Measurements from ENCODE around the gene PANK2.
A peak's percentile ranks its signal among the peaks of the same experiment; 100 is the strongest.

The PANK2 gene

DNA sequence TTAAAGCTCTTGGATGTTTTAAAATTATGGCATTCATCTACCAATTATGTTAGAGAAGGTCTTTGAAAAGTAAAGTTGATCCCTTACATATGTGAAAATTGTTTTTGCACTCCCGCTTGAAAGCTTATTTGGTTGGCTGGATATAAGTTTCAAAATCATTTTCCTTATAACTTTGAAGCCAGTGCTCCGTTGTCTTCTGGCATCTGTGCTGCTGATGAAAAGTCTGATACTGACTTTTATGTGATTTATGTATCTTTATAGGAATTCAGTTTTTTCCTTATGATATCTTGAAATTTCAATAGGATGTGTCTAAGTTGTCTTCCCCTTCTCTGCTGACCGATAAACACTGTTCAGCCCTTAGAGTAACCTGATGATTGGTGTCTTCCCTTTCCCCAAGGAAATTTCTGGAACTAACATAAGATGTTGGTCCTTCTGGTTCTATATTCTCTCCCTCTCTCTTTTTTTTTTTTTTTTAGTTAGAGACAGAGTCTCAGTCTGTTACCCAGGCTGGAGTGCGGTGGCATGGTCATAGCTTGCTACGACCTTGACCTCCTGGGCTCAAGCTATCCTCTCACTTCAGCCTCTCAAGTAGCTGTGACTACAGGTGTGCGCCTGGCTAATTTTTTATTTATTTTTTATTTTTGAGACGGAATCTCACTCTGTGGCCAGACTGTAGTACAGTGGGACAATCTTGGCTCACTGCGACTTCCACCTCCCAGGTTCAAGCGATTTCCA is 12.7 kb downstream of the PANK2 start:
- no peak for DNase-seq (ENCODE audit: low read depth)

DNA sequence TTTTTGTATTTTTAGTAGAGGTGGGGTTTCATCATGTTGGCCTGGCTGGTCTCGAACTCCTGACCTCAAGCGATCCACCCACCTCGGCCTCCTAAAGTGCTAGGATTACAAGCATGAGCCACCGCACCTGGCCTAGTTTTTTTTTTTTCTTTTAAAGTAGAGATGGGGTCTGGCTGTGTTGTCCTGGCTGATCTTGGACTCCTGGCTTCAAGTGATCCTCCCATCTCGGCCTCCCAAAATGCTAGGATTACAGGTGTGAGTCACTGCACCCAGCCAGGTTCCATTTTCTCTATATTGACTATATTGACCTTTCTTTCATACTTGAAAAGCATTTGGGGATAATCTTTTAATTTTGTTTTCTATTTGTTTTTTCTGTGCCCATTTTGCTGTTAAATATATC is 13.3 kb downstream of the PANK2 start:
- no peak for DNase-seq (ENCODE audit: low read depth)

DNA sequence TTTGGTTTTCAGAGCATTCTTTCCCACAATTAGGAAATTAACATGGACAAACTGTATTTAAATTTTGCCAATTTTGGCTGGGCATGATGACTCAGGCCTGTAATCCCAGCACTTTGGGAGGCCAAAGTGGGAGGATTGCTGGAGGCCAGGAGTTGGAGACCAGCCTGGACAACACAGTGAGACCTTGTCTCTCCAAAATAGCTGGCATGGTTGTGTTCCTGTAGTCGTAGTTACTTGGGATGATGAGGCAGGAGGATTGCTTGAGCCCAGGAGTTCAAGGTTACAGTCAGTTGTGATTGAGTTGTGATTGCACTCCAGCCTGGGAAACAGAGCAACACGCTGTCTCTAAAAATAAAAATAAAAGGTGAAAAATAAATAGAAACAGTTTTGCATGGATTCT is 15.0 kb downstream of the PANK2 start:
- no peak for DNase-seq (ENCODE audit: low read depth)

DNA sequence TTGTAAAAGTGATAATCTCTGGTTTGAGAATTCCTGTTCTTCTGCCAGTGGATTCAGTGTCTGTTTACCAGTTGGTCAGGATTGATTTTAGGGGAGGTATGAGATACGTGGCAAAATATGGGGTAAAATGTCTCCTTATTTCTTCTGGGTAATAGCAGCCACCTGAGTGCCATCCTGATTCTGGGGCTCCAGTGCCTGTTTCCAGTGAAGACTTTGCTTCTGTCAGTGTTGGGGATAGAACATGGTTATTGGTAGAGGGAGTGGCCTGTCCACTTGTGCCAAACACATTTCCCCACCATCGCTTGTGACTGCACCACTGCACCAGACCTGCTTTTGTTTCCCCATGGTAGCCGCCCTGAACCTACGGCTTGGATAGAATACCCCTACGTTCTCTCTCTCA is 15.7 kb downstream of the PANK2 start:
- no peak for DNase-seq (ENCODE audit: low read depth)

DNA sequence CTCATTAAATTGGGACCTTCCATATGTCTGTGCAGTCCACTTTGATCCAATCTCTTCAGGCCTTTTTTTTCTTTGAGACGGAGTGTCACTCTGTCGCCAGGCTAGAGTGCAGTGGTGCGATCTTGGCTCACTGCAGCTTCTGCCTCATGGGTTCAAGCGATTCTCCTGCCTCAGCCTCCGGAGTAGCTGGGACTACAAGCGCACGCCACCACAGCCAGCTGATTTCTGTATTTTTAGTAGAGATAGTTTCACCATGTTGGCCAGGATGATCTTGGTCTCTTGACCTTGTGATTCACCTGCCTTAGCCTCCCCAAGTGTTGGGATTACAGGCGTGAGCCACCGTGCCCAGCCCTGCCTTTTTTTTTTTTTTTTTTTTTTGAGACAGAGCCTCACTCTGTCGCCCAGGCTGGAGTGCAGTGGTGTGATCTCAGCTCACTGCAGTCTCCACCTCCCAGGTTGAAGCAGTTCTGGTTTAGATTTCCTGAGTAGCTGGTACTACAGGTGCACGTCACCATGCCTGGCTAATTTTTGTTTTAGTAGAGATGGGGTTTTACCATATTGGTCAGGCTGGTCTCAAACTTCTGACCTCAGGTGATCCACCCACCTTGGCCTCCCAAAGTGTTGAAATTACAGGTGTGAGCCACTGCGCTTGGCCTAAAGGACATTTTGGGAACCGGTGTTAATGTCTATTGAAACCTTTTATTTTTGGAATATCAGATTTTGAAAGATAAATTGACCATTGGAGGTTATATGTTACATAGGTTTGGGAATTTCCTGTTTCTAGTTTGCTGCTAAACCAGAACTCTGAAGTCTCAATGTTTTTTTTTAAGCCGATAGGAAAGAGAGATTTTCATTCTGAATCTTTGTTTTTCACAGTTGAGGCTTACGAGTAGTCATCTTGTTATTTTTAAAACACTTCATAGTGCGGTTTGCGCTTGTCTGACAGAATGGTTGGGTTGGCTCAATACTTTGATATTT is 17.8 kb downstream of the PANK2 start:
- peak; percentile 25 for DNase-seq (ENCODE audit: low read depth)

DNA sequence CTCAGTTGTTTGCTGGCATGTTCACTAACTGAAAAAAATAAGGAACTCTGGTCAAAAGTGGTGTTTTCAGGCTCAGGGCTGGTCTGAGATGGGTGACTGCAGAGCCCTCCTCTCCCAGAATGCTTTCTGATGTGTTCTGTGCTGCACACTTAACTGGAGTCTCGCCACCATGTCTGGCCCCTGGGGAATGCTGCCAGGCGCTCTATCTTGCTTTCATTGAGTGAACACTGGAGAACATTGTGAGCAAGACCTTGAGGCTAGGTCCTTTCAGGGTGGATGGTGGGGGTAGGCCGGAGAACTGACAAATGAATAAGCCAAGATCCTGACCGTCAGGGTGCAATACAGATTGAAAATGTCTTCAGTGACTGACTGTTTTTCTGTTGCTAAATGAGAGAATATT is 19.5 kb downstream of the PANK2 start:
- no peak for DNase-seq (ENCODE audit: low read depth)

DNA sequence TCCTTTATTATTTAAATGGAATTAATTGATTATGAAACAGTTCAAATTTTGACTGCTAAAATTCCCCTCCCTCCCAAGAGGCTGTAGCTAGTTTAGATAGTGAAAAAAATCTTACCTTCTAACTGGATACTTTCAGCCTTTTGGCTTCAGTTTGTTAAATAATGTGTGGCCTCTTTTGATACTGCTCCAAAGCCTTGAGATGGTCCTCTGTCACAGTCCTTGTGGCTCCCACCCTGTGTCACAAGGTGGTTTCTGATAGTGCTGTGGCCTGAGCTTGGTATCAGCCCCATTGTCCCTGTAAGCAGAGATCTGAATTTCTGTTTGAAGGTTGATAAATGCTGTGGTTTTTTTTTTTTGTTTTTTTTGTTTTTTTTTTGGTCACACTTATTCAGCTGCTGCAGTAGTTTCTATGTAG is 20.8 kb downstream of the PANK2 start:
- DNase-seq (ENCODE audit: low read depth), result no peak

DNA sequence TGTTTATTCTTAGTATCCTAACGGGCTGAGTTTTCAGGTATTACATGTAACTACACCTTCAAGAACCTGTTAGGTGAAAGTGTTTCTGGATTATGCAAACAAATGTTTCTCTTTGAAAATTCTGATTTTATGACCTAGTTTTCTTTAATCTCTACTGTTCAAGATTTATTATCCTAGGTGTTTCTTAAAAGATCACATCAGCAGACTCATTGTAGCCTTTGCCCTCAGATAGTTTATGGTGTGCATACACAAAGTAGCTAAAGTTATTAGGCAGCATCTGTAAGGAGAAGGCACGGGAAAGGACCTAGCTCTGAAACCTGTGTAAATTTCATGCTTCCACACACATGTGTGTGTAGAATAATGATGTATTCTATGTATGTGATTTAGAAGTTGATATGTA is 21.7 kb downstream of the PANK2 start:
- no peak for DNase-seq (ENCODE audit: low read depth)

DNA sequence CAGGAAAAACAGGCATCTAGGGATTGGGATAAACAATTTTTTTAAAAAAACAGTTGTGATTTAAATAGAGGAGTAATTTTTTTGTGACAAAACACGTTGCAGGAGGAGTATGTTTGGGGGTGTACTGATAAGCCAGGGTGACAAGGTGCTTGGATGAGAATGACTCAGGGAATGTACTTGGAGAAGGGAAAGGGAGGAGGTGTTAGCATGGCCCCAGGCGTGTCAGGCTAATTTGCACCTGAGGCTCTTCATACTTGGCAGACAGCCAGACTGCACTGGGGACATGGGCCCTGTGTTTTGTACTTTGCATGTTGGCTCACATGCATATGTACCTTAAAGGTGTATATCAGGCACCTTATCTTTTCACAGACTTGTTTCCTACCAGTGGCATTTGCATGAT is 22.8 kb downstream of the PANK2 start:
- no peak for DNase-seq (ENCODE audit: low read depth)

DNA sequence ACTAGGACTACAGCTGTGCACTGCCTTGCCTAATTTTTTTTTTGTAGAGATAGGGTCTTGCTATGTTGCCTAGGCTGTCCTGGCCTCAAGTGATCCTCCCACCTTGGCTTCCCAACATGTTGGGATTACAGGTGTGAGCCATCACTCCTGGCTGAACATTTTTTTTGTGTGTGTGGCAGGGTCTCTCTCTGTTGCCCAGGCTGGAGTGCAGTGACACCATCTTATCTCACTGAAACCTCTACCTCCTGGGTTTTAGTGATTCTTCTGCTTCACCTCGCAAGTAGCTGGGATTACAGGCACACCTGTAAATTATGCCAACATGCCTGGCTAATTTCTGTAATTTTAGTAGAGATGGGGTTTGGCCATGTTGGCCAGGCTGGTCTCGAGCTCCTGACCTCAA is 25.3 kb downstream of the PANK2 start:
- DNase-seq (ENCODE audit: low read depth), result no peak

DNA sequence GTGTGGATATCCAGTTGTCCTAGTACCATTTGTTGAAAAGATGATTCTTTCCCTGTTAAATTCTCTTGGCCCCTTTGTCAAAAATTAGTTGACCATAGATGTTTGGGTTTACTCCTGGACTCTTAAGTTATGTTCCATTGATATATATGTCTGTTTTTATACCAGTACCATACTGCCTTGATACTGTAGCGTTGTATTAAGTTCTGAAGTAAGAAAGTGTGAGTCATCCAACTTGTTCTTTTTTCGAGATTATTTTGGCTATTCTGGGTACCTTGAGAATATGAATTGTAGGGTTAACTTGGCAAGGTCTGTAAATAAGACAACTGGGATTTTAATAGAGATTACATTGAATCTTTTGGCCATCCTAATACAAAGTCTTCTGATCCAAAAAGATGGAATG is 26.5 kb downstream of the PANK2 start:
- DNase-seq (ENCODE audit: low read depth), result no peak

DNA sequence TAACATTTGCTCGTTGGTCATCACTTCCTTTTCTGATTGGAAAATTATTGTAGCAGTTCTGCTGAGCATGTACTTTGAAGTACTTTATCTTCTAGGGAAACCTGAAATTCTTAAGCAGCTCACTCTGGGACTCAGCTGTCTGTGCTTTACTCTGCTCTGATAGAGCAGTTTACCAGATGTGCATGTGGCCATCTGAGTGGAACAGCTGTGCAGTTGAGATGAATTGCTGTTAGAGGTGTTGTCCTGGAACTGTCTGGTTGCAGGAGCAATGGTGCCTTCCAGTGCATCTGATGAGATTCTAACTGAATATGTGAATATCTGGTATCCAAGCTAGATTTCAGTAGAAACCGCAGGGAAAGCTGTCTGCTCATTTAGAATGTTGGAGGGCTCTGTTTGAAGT is 27.2 kb downstream of the PANK2 start:
- no peak for DNase-seq (ENCODE audit: low read depth)

DNA sequence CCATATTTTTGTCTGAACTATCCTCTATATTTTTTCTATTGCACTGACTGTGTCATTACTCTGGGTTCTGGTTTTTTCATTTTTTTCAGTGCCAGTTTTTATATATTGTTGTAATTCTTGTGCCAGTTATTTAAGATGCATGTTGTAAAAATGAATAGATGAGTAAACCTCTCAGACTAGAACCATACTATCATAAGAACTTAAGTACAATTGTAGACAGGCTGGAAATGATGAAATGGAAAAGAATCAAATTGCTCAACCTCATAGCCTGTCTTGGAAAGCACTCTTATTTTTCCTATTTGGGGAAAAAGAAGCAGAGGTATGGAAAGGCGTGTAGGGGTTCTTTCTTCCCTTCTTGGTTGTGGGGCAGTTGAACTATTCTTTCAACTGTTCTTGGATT is 30.2 kb downstream of the PANK2 start:
- no peak for DNase-seq (ENCODE audit: low read depth)

DNA sequence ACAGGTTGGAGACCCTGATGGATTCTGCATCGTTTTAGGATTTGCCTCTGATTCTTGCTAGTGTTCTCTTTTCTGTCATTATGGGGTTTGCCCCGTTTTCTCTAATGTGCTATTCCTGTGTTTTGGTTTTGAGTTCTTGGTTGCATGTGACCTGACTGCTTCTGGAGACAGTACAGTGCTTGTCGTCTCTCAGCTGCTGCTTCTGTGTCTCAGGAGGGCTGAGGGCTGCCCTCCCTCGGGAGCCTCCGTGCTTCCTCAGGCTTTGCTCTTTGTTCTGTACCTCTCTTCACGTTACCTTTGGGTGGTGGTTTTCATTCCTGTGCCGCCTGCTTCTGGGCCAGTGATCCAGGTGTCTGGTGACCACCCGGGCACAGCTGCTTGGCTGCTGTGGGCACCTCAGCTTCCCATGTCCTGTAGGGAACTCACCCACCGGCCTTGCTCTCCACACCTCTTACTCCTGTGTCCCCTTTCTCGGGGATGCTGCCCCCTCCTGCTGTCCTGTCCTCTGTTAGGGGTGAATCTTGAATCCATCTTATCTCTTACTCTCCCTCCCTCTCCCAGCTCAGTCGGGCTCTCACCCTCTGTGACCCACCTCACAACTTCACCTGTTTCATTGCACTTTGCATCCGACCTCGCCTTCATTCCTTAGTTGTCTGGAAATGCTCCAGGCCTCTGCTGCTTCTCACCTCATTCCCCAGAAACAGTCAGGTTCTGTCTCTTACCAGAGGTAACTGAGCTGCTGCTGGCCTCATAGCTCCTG is 33.2 kb downstream of the PANK2 start:
- no peak for DNase-seq (ENCODE audit: low read depth)

DNA sequence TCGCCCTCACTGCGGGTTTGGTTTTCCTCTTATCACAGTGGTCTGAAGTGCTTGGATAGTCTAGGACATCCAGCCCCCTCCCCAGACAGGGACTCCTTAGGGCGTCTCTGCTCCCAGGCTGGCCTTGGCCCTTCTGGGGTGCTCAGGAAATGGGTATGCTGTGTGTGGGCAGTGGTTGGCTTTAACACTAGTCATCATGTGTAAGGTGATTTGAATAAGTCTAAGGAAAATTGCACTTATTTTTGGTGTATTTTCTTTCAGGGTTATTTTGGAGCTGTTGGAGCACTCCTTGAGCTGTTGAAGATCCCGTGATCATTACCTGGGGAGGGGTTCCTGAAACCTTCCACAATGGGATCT is 33.8 kb downstream of the PANK2 start:
- no peak for DNase-seq (ENCODE audit: low read depth)

DNA sequence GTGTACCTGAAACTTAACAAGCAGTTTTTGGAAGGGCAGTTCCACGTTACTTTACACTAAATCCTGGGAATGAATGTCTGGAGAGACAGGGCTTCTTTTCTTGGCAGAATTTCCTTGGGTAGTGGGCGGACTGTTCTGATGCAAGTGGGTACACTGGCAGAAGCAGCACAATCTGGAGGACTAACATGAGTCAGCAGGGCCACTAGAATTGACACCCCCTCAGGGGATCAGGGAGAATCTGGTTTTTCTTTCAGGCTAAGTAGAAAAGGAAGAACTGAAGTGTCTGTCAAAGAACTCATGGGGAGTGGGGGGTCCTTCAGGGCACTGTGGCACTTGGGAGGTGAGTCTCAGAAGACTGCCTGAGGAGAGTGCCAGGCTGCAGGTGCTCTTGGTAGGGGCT is 34.6 kb downstream of the PANK2 start:
- DNase-seq (ENCODE audit: low read depth), result no peak

DNA sequence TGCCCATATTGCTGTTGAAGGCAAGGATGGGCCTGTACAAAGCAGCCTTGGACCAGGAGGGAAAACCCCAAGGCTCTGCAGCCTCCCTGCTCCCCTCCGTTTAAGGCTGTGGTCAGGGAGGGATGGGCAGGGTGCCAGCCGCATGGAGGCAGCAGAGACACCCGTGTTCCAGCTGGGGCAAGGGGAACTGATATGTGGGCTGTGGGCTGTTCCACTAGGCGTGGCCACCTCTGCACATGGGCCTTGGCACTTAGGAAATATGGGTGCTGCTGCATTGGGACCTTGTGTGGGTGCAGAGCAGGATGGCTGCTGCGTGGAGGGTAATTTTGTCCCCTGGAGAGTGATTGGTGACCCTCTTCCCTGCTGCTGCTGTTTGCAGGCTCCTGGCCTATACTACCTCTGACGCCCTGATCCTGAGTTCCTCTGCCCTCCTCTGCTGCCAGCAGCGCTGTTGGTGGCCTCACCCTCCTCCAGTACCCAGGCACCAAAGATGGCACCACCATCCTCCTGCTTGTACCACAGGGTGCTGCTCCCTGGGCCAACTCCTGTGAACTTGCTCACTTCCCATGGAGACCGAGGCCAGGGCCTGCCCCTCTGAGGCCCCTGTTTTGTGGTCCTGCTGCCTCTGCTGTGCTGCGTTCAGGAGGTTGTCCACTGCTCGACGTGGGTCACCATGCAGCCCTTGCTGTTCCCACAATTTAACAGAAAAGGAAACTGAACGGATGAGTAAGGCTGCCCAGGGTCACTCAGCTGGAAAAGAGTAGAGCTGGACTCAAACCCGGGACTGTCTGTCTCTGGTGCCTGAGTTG is 35.3 kb downstream of the PANK2 start:
- no peak for DNase-seq (ENCODE audit: low read depth)

DNA sequence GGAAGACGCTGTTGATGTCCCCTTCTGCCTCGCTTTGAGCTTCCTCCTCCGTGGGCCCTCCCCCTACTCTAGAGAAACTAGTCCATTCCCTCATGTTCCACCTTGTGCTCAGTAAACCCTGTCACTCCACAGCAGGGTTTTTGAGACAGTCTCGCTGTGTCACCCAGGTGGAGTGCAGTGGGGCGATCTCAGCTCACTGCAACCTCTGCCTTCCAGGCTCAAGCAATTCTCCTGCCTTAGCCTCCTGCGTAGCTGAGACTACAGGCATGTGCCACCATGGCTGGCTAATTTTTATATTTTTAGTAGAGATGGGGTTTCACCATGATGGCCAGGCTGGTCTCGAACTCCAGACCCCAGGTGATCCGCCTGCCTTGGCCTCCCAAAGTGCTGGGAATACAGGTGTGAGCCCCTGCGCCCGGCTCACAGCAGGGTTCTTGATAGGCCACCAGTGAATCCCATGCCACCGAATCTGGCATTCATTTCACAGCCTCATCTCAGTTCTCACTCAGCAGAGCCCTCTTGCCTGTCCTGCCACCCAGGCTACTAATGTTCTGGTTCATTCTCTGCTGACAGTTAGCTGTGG is 36.0 kb downstream of the PANK2 start:
- no peak for DNase-seq (ENCODE audit: low read depth)

DNA sequence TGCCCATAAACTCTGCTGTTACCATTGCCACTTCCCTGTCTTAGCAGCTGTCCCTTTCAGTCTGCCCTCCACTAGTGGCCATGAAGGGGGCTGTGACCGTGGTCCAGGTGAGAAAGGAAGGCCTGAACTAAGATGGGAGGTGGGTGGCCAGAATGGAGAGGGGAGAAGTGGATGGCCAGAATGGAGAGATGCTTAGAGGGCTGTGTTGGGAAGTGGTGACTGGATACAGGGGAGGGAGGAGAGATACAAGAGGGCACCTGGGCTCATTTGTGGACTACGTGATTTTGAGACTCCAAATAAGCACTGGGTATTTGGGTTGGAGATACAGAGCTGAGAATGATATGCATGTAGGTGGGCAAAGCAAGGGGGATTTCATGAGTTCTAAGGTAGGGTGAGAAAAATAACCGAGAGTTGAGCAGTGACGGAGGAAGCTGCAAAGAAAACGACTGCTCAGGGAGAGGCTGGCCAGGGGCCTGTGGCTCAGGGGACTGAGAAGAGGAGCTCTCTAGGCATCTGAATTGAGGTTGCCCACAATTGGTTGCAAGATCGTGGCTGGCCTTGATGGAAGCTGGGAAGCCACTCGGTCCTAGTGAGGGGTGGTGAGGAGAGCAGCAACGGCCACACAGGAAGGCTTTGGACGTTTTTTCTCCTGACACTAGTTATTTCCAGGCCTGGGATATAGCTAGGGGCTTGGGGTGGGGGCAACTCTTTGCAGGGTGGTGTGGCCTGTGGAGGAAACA is 36.9 kb downstream of the PANK2 start:
- no peak for DNase-seq (ENCODE audit: low read depth)

DNA sequence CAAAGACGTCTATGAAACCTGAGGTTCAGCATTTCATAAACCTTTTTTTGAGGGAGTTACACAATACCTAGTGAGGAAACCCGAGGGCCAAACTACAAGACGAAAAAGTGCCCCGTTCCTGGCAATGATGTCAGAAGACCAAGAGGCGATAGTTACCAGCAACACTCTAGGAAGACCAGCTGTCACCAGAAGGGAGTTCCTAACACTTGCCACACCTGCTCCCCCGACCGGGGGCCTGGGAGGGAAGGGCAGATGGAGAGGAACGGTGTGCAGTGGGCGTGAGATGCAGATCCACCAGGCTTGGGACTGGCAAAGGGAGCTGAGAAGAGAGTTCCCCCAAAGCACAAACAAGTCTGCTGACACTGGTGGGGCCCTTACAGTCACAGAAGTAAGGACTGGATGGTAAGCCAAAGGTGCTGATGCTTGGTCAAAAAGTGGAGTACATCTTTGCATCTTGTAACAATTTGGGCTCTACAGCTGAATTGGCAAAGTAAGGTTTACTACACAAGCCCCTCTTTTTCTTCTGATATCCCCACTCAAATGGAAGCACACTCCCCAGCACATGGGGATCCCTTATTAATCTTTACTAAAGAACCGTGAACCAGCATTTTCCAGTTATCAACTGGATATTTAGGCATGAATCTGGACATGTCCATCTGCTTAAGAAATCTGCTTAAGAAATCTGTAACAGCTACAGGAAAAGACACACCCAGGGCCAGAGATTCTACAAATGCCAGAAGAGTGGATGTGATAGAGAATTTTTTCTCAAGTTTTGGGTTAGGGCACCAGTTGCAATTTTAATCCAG is 38.5 kb downstream of the PANK2 start:
- no peak for DNase-seq (ENCODE audit: low read depth)
